Uterus (tissue), 4 donors: Measurements from ENCODE around the gene EFNA1. TPM values are rescaled to one million over a fixed set of nuclear protein-coding genes. Genes with fewer than 3 reads are reported as not detected.

Experiments
- DNase-seq, 2 donors: peaks; one replicate each; pipeline ENCODE4 v3.0.0-alpha.2; 2019 to 2020
- H3K27ac ChIP-seq, 2 donors: fragments of 200-600 bp; sonication (generic); 1 replicate in 1 of 2; 2 replicates in 1 of 2; pipeline ENCODE4 v1.5.1; 2016 to 2018
- H3K27me3 ChIP-seq, 2 donors: fragments of 200-600 bp; sonication (generic); one replicate each; pipeline ENCODE4 v1.5.1; 2018 to 2019; ENCODE audit warnings: control low read depth in 1 of 2
- H3K36me3 ChIP-seq, 2 donors: fragments of 200-600 bp; sonication (generic); one replicate each; pipeline ENCODE4 v1.5.1; 2019; ENCODE audit warnings: control low read depth in 1 of 2
- H3K4me1 ChIP-seq, 2 donors: fragments of 200-600 bp; sonication (generic); one replicate each; pipeline ENCODE4 v1.5.1; 2018 to 2019; ENCODE audit warnings: control low read depth in 1 of 2
- H3K4me3 ChIP-seq, 2 donors: fragments of 200-600 bp; sonication (generic); 1 replicate in 1 of 2; 2 replicates in 1 of 2; pipeline ENCODE4 v1.5.1; 2018 to 2019; ENCODE audit warnings: mild to moderate bottlenecking in 1 of 2
- H3K9me3 ChIP-seq, 2 donors: fragments of 200-600 bp; sonication (generic); one replicate each; pipeline ENCODE4 v1.5.1; 2019; ENCODE audit warnings: control low read depth in 1 of 2
- CTCF ChIP-seq, 4 experiments: fragments of 200-600 bp in 2 of 4; fragments of 450-650 bp in 2 of 4; sonication (generic) in 2 of 4; IDR thresholded peaks; one replicate each; pipeline ENCODE4 v1.5.1; 2016 to 2019; ENCODE audit warnings: antibody characterized with exemption in 4 of 4, mild to moderate bottlenecking in 2 of 4, moderate library complexity in 1 of 4
- POLR2A ChIP-seq, 2 donors: fragments of 450-650 bp; IDR thresholded peaks; one replicate each; pipeline ENCODE4 v1.6.1; 2016; ENCODE audit warnings: antibody characterized with exemption in 2 of 2, mild to moderate bottlenecking in 1 of 2, moderate library complexity in 1 of 2
- intact Hi-C: fragments of 100-400 bp; cut with DNase I; formaldehyde crosslinking; loops from one replicate; pipeline ENCODE4 v1.15.1; 2023; ENCODE audit warnings: low total_unique reads
- total RNA-seq, 4 donors: library from RNA; depleted of rRNA in 3 of 4; stranded (reverse); fragments of >200 nt in 3 of 4; gene quantifications; one replicate each; pipeline versions ENCODE4 v1.1.0 to v1.2.4, GENCODE V29; 2014 to 2023
- donor health status: DM: yes; HTN: yes; CAD: no.

EFNA1 gene
- total RNA-seq, 4 donors from 2014 or later: 22.3 to 58.5 (median 36.5) TPM

GRCh38 chr1:155174324-155175280 lies 46.9 kb downstream of the EFNA1 start:
- Histone ChIP-seq H3K9me3 (no peaks in the 10 kb centered on the region), H3K27me3 (no peaks in the 10 kb centered on the region), H3K36me3 (no peaks in the 10 kb centered on the region), H3K4me1 (peaks cover 0 to 4% of the 10 kb centered on the region in 2 donors), H3K27ac (peak overlapping the region; percentile 46 to 95), H3K4me3 (peak overlapping the region; percentile 79 to 90)
- intact Hi-C loops: loop anchor here (5.0 kb wide), 1 partner anchor 53 kb away; no protein-coding TSS in a partner anchor
- no peak for DNase-seq
- TF ChIP-seq CTCF (IDR thresholded peaks at IDR 0.05) (no peak), POLR2A (IDR thresholded peaks at IDR 0.05) (no peak)

GRCh38 chr1:155175281-155175926 lies 47.7 kb downstream of the EFNA1 start:
- no peak for TF ChIP-seq POLR2A (IDR thresholded peaks at IDR 0.05)
- no peak for TF ChIP-seq CTCF (IDR thresholded peaks at IDR 0.05)
- intact Hi-C loops: loop anchor here (5.0 kb wide), 1 partner anchor 52 kb away; no protein-coding TSS in a partner anchor
- Histone ChIP-seq H3K4me1 (peaks cover 0 to 4% of the 10 kb centered on the region in 2 donors), H3K36me3 (no peaks in the 10 kb centered on the region), H3K27ac (no peak overlapping the region), H3K27me3 (no peaks in the 10 kb centered on the region), H3K9me3 (no peaks in the 10 kb centered on the region), H3K4me3 (no peak overlapping the region)
- DNase-seq: no peak

- DNase-seq: peak in 1 of 2 donors; percentile 25
- H3K9me3 ChIP-seq: no peaks in the 10 kb centered on the region
- TF ChIP-seq POLR2A (IDR thresholded peaks at IDR 0.05) (no peak), CTCF (IDR thresholded peaks at IDR 0.05) (no peak)
- intact Hi-C loops: loop anchor here (5.0 kb wide), 1 partner anchor 51 kb away; no protein-coding TSS in a partner anchor
- H3K4me3 ChIP-seq: no peak overlapping the region
- no peaks in the 10 kb centered on the region for H3K36me3 ChIP-seq
- H3K27ac ChIP-seq: no peak overlapping the region
- no peaks in the 10 kb centered on the region for H3K27me3 ChIP-seq
- H3K4me1 ChIP-seq: peaks cover 0 to 4% of the 10 kb centered on the region in 2 donors
Measured at GRCh38 chr1:155175927-155176371, 48.3 kb downstream of the EFNA1 start.

- H3K27ac ChIP-seq: no peak overlapping the region
- H3K9me3 ChIP-seq: no peaks in the 10 kb centered on the region
- H3K27me3 ChIP-seq: no peaks in the 10 kb centered on the region
- H3K4me1 ChIP-seq: peaks cover 0 to 4% of the 10 kb centered on the region in 2 donors
- intact Hi-C loops: loop anchor here (5.0 kb wide), 1 partner anchor 51 kb away; no protein-coding TSS in a partner anchor
- H3K36me3 ChIP-seq: no peaks in the 10 kb centered on the region
- DNase-seq: peak; percentile 81 to 83
- H3K4me3 ChIP-seq: no peak overlapping the region
- TF ChIP-seq POLR2A (IDR thresholded peaks at IDR 0.05): no peak
- TF ChIP-seq CTCF (IDR thresholded peaks at IDR 0.05): peak; percentile 88 to 92 (median 89)
Measured at GRCh38 chr1:155176544-155177071, 48.9 kb downstream of the EFNA1 start.
